HCT116 (cell line): ENCODE measurements around the gene PLAU. TPM values are rescaled to one million over a fixed set of nuclear protein-coding genes. Genes with fewer than 3 reads are reported as not detected.

Source experiments
- ATAC-seq: fragments of 200-7000 bp; cut with Tn5 transposase; 2 replicates; pipeline ENCODE4 v1.9.1; 2020; ENCODE audit warnings: mild to moderate bottlenecking, moderate library complexity
- BruUV-seq: library from RNA; stranded (reverse); fragments of 400-500 nt; replicated peaks from 2 replicates; lab custom pipeline; 2021; lab: Mats Ljungman, UMichigan
- CTCF ChIA-PET: fragments of 300-600 bp; sonication (Branson Sonifier 250); formaldehyde crosslinking; loops from one replicate; lab custom pipeline; 2021; ENCODE audit warnings: antibody characterized with exemption; lab: Charles Lee
- POLR2A ChIA-PET: fragments of 300-600, 350-600 bp; sonication (Branson Sonifier 250); formaldehyde crosslinking; loops from one replicate; lab custom pipeline; 2021; ENCODE audit warnings: antibody characterized with exemption; lab: Charles Lee
- RAD21 ChIA-PET, 2 experiments: fragments of 300-600 bp; sonication (Branson Sonifier 250); formaldehyde crosslinking; loops; one replicate each; lab custom pipeline; 2023; ENCODE audit warnings: low total read pairs in 2 of 2; ENCODE audit not compliant: uncharacterized antibody in 2 of 2, unreplicated experiment in 2 of 2, low non-redundant PET in 1 of 2; lab: Charles Lee
- DNase-seq: peaks from one replicate; pipeline ENCODE4 v3.0.0-alpha.2; 2010; ENCODE audit warnings: low read depth, low spot score
- H2AFZ ChIP-seq: fragments of 200-600 bp; shearing (Covaris generic), sonication (generic); 2 replicates; pipeline ENCODE4 v1.6.1; 2017; ENCODE audit warnings: low read depth, mixed run types, mixed read lengths, antibody characterized with exemption, low read length; ENCODE audit not compliant: poor library complexity, severe bottlenecking
- H3K27ac ChIP-seq: 2 replicates; pipeline ENCODE4 v1.5.1; 2012; ENCODE audit warnings: low read depth, low read length
- H3K27me3 ChIP-seq: fragments of 200-600 bp; sonication (generic); 2 replicates; pipeline ENCODE4 v1.6.1; 2016; ENCODE audit warnings: mixed run types, low read length, mixed read lengths; ENCODE audit not compliant: insufficient read depth
- H3K36me3 ChIP-seq, 2 experiments: fragments of 200-500 bp in 1 of 2; fragments of 200-600 bp in 1 of 2; sonication (Bioruptor generic) in 1 of 2; sonication (generic) in 1 of 2; 2 replicates each; pipeline versions ENCODE4 v1.5.1 to v1.6.1; 2014 to 2016; ENCODE audit warnings: low read length in 2 of 2, inconsistent platforms in 1 of 2, mixed read lengths in 1 of 2, mixed run types in 1 of 2; ENCODE audit not compliant: insufficient read depth in 2 of 2, control insufficient read depth in 1 of 2
- H3K4me1 ChIP-seq, 2 experiments: fragments of 200-600 bp in 1 of 2; sonication (generic) in 1 of 2; 2 replicates each; pipeline versions ENCODE4 v1.5.1 to v1.6.1; 2012 to 2017; ENCODE audit warnings: low read length in 2 of 2, inconsistent platforms in 1 of 2, mild to moderate bottlenecking in 1 of 2, mixed read lengths in 1 of 2, mixed run types in 1 of 2, moderate library complexity in 1 of 2; ENCODE audit not compliant: insufficient read depth in 2 of 2, control insufficient read depth in 1 of 2
- H3K4me2 ChIP-seq: fragments of 200-600 bp; sonication (generic); 2 replicates; pipeline ENCODE4 v1.6.1; 2017; ENCODE audit warnings: mixed run types, low read length, mixed read lengths
- H3K4me3 ChIP-seq, 2 experiments: fragments of 200-600 bp in 1 of 2; sonication (generic) in 1 of 2; replicated peaks in 1 of 2; 2 replicates each; pipeline ENCODE4 v1.5.1; 2011 to 2016; ENCODE audit warnings: low read length in 2 of 2, control low read depth in 1 of 2, low read depth in 1 of 2, mild to moderate bottlenecking in 1 of 2, mixed read lengths in 1 of 2, mixed run types in 1 of 2
- H3K79me2 ChIP-seq: fragments of 200-600 bp; sonication (generic); 2 replicates; pipeline ENCODE4 v1.6.1; 2017; ENCODE audit warnings: mild to moderate bottlenecking, mixed run types, low read length, moderate library complexity, mixed read lengths; ENCODE audit not compliant: insufficient read depth
- H3K9ac ChIP-seq: fragments of 200-600 bp; sonication (generic); 2 replicates; pipeline ENCODE4 v1.6.1; 2016; ENCODE audit warnings: low read length, mixed read lengths
- H3K9me2 ChIP-seq: fragments of 200-600 bp; sonication (generic), shearing (Covaris generic); 2 replicates; pipeline ENCODE4 v1.6.1; 2017; ENCODE audit warnings: mixed run types, mild to moderate bottlenecking, moderate library complexity; ENCODE audit not compliant: insufficient read depth
- H3K9me3 ChIP-seq, 2 experiments: fragments of 200-500 bp in 1 of 2; fragments of 200-600 bp in 1 of 2; sonication (Bioruptor generic) in 1 of 2; sonication (generic) in 1 of 2; 2 replicates each; pipeline ENCODE4 v1.6.1; 2014 to 2017; ENCODE audit warnings: low read length in 2 of 2, mixed read lengths in 2 of 2, inconsistent platforms in 1 of 2, low read depth in 1 of 2, mild to moderate bottlenecking in 1 of 2, mixed run types in 1 of 2, moderate library complexity in 1 of 2; ENCODE audit not compliant: control insufficient read depth in 1 of 2, insufficient read depth in 1 of 2
- H4K20me1 ChIP-seq: fragments of 200-600 bp; sonication (generic), shearing (Covaris generic); 2 replicates; pipeline ENCODE4 v1.6.1; 2017; ENCODE audit warnings: mixed run types, mild to moderate bottlenecking, moderate library complexity; ENCODE audit not compliant: insufficient read depth
- CEBPB ChIP-seq: IDR thresholded peaks from 2 replicates; pipeline ENCODE4 v1.6.1; 2012; ENCODE audit warnings: low read depth
- EZH2 ChIP-seq: fragments of 200-600 bp; sonication (generic); IDR thresholded peaks from 2 replicates; pipeline ENCODE4 v1.6.1; 2017; ENCODE audit warnings: antibody characterized with exemption, mixed run types
- EZH2phosphoT487 ChIP-seq: fragments of 200-600 bp; IDR thresholded peaks from 2 replicates; pipeline ENCODE4 v1.6.1; 2018; ENCODE audit warnings: antibody characterized with exemption, borderline replicate concordance
- FOSL1 ChIP-seq: IDR thresholded peaks from 2 replicates; pipeline ENCODE4 v1.6.1; 2012; ENCODE audit warnings: low read depth
- JUND ChIP-seq: IDR thresholded peaks from 2 replicates; pipeline ENCODE4 v1.6.1; 2012
- MAX ChIP-seq: IDR thresholded peaks from 2 replicates; pipeline ENCODE4 v1.6.1; 2012
- POLR2A ChIP-seq: IDR thresholded peaks from 2 replicates; pipeline ENCODE4 v1.7.0; 2011; ENCODE audit warnings: borderline replicate concordance; ENCODE audit not compliant: insufficient read depth, insufficient read length; ENCODE audit errors: extremely low read depth
- SIN3A ChIP-seq: IDR thresholded peaks from 2 replicates; pipeline ENCODE4 v1.6.1; 2012; ENCODE audit warnings: low read depth
- SP1 ChIP-seq: IDR thresholded peaks from 2 replicates; pipeline ENCODE4 v1.6.1; 2012; ENCODE audit warnings: low read depth
- SRF ChIP-seq: IDR thresholded peaks from 2 replicates; pipeline ENCODE4 v1.6.1; 2012; ENCODE audit warnings: low read depth
- ZNF274 ChIP-seq: fragments of 200-500 bp; sonication (Bioruptor generic); IDR thresholded peaks from 2 replicates; pipeline ENCODE4 v1.6.1; 2014; ENCODE audit warnings: mild to moderate bottlenecking, low read depth, low read length, inconsistent platforms
- intact Hi-C: fragments of 100-400 bp; cut with micrococcal nuclease; formaldehyde crosslinking; loops from 2 replicates; pipeline ENCODE4 v1.10.0; 2022
- total RNA-seq: library from RNA; stranded (reverse); gene quantifications from one replicate; pipeline ENCODE4 v1.2.1, GENCODE V29; 2021; ENCODE audit not compliant: unreplicated experiment
- TF ChIP-seq, protein P1 (sequence below): IDR thresholded peaks from 2 replicates; pipeline ENCODE4 v1.6.1; 2012; ENCODE audit warnings: low read depth
- TF ChIP-seq, protein P2 (sequence below), 3 experiments: fragments of 200-600 bp in 1 of 3; sonication (generic) in 1 of 3; IDR thresholded peaks in 2 of 3; conservative IDR thresholded peaks in 1 of 3; 2 replicates each; pipeline ENCODE4 v1.5.1; 2012 to 2017; ENCODE audit warnings: low read depth in 2 of 3, low read length in 2 of 3, antibody characterized with exemption in 1 of 3, borderline replicate concordance in 1 of 3, control low read depth in 1 of 3, mild to moderate bottlenecking in 1 of 3, mixed read lengths in 1 of 3, mixed run types in 1 of 3, moderate library complexity in 1 of 3; ENCODE audit not compliant: insufficient read depth in 1 of 3

The PLAU gene
- total RNA-seq, 1 experiment from 2014 or later: 60.3 TPM

- TF ChIP-seq, protein P1, sequence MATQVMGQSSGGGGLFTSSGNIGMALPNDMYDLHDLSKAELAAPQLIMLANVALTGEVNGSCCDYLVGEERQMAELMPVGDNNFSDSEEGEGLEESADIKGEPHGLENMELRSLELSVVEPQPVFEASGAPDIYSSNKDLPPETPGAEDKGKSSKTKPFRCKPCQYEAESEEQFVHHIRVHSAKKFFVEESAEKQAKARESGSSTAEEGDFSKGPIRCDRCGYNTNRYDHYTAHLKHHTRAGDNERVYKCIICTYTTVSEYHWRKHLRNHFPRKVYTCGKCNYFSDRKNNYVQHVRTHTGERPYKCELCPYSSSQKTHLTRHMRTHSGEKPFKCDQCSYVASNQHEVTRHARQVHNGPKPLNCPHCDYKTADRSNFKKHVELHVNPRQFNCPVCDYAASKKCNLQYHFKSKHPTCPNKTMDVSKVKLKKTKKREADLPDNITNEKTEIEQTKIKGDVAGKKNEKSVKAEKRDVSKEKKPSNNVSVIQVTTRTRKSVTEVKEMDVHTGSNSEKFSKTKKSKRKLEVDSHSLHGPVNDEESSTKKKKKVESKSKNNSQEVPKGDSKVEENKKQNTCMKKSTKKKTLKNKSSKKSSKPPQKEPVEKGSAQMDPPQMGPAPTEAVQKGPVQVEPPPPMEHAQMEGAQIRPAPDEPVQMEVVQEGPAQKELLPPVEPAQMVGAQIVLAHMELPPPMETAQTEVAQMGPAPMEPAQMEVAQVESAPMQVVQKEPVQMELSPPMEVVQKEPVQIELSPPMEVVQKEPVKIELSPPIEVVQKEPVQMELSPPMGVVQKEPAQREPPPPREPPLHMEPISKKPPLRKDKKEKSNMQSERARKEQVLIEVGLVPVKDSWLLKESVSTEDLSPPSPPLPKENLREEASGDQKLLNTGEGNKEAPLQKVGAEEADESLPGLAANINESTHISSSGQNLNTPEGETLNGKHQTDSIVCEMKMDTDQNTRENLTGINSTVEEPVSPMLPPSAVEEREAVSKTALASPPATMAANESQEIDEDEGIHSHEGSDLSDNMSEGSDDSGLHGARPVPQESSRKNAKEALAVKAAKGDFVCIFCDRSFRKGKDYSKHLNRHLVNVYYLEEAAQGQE: no peak
- TF ChIP-seq, protein P2, sequence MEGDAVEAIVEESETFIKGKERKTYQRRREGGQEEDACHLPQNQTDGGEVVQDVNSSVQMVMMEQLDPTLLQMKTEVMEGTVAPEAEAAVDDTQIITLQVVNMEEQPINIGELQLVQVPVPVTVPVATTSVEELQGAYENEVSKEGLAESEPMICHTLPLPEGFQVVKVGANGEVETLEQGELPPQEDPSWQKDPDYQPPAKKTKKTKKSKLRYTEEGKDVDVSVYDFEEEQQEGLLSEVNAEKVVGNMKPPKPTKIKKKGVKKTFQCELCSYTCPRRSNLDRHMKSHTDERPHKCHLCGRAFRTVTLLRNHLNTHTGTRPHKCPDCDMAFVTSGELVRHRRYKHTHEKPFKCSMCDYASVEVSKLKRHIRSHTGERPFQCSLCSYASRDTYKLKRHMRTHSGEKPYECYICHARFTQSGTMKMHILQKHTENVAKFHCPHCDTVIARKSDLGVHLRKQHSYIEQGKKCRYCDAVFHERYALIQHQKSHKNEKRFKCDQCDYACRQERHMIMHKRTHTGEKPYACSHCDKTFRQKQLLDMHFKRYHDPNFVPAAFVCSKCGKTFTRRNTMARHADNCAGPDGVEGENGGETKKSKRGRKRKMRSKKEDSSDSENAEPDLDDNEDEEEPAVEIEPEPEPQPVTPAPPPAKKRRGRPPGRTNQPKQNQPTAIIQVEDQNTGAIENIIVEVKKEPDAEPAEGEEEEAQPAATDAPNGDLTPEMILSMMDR (IDR thresholded peaks at IDR 0.05 in 2 of 3, conservative IDR thresholded peaks at IDR 0.05 in 1 of 3; ENCODE audit: borderline replicate concordance in 1 of 3, insufficient read depth in 1 of 3, low read depth in 2 of 3, low read length in 2 of 3): no peak
- TF ChIP-seq ZNF274: no peak
- no peak for TF ChIP-seq SP1
Measured at GRCh38 chr10:73925539-73925938, 14.6 kb downstream of the PLAU start (continued).

GRCh38 chr10:73926152-73926764, 15.3 kb downstream of the PLAU start:
- no peak overlapping the region for H3K4me3 ChIP-seq
- no peaks in the 10 kb centered on the region for H3K79me2 ChIP-seq
- H3K9me3 ChIP-seq: no peaks in the 10 kb centered on the region
- RAD21 ChIA-PET: no interaction called here
- no peaks in the 10 kb centered on the region for H3K27me3 ChIP-seq
- DNase-seq (no peak), ATAC-seq (0 out of 2 replicates have a peak, but pooled peaks have one; percentile 32)
- H3K9ac ChIP-seq: no peak overlapping the region
- POLR2A ChIA-PET: interaction anchor here (1.6 kb wide), 1 partner anchor 37 kb away, joined by 7 read pairs; no protein-coding TSS in a partner anchor
- CTCF ChIA-PET: no interaction called here
- BruUV-seq: no TSS peak
- intact Hi-C loops: no loop called here
- H3K9me2 ChIP-seq: no peaks in the 10 kb centered on the region
- H2AFZ ChIP-seq: no peak overlapping the region
- H3K27ac ChIP-seq: no peak overlapping the region
- no peaks in the 10 kb centered on the region for H3K36me3 ChIP-seq
- H3K4me2 ChIP-seq: no peak overlapping the region
- no peaks in the 10 kb centered on the region for H4K20me1 ChIP-seq
- peaks cover 15 to 38% of the 10 kb centered on the region in 2 experiments for H3K4me1 ChIP-seq
- TF ChIP-seq EZH2 (no peak), ZNF274 (no peak), POLR2A (no peak), EZH2phosphoT487 (no peak), MAX (no peak), SIN3A (no peak), CEBPB (no peak), SP1 (no peak), FOSL1 (no peak), SRF (no peak), JUND (no peak)
- TF ChIP-seq, protein P1: no peak
